ENCODE data around the gene METTL3.
A peak's percentile ranks its signal among the peaks of the same experiment; 100 is the strongest.
"Not testable (repeated sequence)": the region's sequence is repeated elsewhere in the genome, so short reads cannot be mapped to it uniquely, and the experiment has no call there.

The METTL3 gene

DNA sequence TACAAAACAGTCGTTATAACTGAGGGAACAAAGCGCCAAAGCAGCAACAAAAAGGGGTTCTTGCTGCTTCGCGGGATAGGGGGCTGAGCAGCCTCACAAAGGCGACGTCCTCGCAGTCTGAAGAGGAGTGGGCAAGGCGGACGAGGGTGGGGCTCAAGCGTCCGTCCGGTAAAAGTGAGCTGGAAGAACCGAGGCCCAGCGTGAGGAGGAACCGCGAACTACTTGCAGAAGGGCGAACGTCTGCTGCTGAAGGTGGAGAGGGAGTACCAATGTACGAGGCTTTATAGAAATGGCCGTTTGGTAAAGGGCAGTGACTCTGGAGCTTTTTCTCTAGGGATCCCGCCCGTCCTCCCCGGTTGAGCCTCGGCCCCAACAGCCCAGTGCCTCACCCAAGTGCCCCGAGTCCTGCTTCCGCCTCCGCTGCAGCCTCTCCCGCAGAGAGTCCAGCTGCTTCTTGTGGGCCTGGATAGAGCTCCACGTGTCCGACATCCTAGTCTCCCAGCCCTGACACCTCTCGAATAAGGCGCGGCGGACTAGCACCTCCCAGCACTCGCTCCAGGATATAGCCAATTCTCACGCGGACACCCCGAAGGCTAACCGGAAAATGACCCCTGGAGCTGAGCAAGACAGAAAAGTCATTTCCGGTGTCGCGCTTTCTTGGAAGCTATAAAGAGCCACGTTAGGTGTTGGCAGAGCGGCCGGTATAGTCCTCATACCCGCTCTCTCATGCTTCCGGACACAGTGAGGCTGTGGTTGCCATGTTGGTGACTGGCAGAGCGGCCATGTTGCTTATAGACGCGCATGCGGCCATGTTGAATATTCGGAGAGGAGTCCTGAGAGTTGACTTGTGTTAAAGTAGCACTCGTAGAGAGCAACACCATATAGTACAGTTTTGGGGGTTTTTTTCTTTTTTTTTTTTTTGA is at the start of gene METTL3:
Gene METTL3, minus strand, starts transcription at position 606 of the 923 bp plus-strand sequence. Its CDS starts 117 bp downstream, at position 489.
- DNase-seq = peak; percentile 98

DNA sequence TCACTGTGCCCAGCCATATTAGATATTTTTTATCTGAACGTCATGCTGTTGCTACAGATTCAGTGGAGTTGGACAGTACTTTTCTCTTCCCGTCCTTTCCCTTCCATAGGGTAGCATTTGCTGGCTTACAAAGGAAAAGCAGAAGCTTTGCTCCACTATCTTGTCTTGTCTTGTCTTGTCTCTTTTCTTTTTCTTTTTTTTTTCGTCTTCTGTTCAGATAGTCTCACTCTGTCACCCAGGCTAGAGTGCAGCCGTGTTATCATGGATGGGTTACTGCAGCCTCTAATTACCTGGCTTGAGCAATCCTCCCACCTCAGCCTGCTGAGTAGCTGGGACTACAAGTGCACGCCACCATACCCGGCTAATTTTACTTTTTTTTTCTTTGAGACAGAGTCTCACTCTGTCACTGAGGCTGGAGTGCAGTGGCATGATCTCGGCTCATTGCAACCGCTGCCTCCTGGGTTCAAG is 47.6 kb upstream of the METTL3 start:
- DNase-seq = no peak

DNA sequence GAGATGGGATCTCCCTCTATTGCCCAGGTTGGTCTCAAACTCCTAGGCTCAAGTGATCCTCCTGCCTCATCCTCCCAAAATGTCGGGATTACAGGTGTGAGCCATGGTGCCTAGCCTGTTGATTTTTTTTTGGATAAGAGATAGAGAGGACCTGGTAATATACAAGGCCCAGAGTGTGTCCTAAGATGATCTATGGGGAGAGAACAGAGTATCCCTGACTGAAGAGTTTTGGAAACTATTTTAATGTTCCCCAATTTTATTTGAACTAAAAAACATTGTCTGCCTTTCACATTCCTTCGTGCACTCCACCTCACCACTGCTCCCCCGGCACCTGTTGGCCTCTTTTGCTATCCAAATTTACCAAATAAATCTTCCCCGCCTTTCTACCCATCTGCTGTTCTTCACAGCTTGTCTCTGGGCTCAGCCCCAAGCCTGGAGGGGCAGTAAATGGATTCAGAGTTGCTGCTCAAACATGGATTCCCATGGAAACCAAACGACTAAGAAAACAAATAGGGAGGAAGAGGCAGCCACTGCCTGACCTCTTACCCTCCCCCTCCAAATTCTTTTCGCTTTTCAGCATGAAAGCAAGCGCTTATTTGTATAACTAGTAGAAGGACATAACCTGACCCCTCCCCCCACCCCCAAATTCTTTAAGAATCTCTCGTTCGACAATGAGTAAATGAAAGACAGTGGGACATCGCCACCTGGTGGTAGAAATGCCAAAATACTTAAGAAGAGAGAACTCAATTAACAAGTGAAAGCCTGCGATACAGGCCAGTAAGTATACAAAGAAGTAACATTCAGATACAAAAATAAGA is 46.2 kb upstream of the METTL3 start:
- peak; percentile 89 for DNase-seq

DNA sequence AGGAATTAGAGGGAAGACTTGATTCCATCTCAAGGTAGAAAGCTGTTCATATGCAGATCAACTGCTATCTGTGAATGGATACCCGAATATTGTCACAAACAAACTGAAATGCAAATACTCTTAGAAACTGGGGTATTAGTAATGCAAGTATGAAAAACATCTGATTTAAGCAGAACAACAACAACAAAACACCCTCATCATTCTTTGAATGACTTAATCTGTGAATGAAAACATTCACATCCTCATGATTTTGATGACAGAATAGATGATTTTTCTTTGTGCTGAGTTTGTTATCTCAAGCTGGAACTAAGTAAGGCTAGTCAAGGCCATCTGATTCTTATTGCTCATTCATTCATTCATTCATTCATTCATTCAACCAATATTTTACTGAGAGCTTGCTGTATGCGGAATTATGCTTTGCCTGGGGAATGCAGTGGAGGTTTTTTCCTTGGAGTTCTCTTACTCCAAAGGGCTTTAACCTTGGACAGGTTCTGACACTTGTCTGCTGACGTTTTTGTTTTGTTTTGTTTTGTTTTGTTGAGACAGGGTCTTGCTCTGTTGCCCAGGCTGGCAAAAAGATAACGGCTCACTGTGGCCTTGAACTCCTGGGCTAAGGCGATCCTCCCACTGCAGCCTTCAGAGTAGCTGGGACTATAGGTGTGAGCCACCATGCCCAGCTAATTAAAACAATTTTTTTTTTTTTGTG is 45.4 kb upstream of the METTL3 start:
- no peak for DNase-seq

DNA sequence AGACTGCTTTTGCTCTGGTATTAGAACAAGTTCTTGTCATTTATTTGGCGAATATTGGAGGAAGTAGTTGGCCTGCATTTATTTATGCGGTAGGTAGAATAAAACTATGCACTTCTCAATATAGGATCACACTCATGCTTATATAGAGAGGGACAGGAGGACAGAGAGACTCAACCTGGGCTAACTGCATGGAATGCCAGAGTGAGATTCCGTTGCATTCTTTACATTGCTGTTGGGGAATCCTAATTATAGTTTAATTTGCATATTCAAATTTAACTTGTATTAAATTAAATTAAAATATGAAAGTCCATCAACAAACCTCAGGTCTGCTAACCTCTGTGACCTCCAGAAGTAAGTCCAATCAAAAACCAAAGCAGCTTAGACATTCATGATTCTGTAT is 42.1 kb upstream of the METTL3 start:
- DNase-seq = no peak

DNA sequence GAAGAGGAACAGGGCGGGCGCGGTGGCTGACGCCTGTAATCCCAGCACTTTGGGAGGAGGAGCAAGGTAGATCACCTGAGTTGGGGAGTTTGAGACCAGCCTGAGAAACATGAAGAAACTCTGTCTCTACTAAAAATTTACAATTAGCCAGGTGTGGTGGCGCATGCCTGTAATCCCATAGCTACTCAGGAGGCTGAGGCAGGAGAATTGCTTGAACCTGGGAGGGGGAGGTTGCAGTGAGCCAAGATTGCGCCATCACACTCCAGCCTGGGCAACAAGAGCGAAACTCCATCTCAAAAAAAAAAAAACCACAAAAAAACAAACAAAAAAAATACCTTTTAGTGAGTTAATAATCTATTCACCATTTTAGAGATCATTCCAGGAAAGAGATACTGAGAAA is 33.4 kb upstream of the METTL3 start:
- DNase-seq = not testable (repeated sequence)

DNA sequence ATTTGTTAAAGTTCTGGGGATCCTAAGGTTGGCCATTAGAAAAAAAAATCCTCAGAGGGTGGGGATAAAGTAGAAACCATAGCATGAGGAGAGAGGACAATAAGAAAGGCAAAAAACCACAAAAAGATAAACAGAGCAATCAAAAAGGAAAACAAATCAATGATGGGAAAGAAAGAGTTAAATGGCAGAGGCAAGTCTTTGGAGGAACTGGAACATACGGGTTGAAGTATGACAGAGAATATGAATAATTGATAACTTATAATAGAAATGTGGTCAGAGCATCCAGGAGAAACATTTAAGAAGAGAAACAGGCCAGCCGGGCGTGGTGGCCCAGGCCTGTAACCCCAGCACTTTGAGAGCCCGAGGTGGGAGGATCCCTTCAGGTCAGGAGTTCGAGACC is 32.8 kb upstream of the METTL3 start:
- no peak for DNase-seq

DNA sequence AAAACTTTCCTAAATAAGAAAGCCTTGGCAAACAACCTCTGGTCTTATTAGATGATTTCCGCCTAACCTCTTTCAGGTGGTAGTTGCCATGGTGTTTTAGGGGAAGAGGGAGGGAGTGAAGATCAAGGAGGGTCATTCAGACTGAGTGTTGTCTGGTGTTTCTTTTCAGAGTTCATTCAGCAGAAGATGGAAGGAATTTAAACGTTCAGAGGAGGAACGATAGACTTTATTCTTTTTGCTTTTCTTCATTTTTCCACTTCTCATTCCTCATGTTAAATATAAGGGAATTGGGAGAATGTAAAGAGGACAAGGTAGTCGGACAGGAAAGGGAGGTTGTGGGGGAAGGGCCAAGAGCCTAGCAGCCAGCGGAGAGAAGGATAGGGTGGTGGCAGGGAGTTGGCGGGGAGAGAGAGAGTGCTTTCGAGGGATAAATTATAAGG is 32.4 kb upstream of the METTL3 start:
- DNase-seq = no peak

DNA sequence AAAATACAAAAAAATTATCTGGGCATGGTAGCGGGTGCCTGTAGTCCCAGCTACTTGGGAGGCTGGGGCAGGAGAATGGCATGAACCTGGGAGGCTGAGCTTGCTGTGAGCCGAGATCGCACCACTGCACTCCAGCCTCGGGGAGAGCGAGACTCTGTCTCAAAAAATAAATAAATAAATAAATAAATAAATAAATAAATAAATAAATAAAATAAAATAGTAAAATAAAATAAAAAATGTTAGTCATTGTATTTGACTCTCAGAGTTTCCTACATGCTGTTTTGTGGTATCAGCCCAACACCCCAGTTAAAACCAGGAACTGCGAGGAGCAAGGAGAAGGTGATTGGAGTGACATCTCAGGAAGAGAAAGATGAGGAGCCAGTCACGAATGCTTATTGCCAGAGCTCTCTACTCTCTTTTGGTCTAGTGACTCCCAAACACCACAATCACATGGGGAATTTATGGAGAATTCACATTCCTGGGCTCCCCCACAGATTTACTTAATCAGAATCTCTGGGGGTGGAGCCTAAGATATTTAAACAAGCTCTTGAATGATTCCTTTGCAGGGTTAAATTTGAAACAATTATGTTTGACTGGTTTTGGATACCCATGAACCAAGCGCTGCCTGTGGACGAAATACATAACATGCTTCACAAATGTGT is 30.4 kb upstream of the METTL3 start:
- DNase-seq = no peak

DNA sequence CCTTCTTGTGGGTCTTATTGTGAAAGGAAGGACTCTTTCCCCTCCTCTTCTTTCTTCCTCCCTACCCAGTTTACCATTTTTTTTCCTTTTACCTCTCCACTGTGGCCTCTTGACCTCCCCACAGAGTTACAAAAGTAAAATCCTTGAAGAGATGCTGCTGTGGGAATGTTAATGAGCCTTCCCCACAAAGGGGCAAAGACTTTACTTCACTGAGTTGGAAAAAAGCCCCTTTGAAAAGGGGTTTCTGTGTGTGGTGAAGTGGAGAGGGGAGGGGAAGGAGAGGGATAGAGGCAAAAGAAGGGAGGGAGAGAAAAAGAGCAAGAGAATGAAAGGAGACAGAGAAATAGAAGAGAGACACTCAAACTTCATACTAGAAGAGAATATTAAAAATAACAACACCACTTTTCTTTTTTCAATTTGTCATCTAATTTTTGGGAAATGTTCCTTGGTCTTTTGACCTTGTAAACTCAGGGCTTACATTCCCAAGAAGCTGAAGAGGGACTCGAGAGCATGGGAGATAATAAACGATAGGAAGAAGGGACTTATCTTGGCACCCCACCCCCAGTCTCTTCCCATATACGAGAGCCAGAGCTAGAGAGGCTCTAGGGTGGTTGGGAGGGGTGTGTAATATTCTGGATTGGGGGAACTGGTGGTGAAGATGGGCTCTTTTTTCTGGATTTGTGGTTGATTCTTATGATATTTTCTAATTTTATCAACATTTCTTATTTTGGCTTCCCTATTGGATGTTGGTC is 28.2 kb upstream of the METTL3 start:
- no peak for DNase-seq

DNA sequence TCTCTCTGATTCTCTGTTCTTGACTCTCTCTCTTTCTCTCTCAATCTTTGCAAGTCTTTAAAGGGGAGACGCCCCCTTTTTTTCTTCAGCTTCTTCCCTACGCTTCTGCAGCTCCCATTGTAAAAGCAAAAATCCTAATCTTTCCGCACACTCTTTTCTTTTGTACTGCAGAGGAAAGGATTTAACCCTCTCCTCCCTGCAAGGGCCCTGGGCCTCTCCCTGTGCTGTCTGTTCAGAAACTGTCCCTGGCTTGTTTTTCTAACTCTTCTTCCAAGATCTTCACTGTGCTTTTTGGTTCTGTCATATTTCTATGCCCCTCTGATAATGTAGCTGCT is 25.9 kb upstream of the METTL3 start:
- DNase-seq = no peak

DNA sequence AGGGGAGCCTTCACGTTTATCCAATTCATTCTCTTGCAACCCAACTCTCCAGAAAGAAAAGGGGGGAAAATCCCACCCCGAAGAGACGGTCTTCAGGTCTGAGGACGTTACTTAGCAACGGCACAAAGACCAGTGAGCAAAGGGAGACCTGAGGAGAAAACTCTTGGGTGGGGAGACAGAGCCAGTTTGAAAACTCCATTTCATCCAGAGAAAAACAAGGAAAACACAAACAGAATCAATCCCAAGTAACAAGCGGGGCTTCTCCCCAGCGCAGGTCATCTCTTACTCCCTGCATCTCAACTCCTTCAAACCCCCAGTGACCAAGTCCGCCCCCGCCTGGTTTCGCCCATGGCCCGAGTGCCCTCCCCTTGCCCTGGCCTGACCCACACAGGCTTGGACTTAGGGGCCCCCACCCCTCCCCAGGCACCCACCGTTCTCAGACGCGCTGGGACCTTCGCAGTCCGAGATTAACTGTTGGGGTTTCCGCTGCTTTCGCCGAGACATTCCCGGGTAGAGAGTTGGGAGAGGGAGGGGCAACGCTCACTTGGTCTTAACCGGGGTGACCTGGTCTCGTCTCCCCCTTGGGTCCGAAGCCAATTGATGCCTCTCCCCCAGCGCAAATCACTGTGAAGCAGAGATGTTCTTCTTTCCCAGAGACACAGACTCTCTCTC is 25.4 kb upstream of the METTL3 start:
- no peak for DNase-seq

DNA sequence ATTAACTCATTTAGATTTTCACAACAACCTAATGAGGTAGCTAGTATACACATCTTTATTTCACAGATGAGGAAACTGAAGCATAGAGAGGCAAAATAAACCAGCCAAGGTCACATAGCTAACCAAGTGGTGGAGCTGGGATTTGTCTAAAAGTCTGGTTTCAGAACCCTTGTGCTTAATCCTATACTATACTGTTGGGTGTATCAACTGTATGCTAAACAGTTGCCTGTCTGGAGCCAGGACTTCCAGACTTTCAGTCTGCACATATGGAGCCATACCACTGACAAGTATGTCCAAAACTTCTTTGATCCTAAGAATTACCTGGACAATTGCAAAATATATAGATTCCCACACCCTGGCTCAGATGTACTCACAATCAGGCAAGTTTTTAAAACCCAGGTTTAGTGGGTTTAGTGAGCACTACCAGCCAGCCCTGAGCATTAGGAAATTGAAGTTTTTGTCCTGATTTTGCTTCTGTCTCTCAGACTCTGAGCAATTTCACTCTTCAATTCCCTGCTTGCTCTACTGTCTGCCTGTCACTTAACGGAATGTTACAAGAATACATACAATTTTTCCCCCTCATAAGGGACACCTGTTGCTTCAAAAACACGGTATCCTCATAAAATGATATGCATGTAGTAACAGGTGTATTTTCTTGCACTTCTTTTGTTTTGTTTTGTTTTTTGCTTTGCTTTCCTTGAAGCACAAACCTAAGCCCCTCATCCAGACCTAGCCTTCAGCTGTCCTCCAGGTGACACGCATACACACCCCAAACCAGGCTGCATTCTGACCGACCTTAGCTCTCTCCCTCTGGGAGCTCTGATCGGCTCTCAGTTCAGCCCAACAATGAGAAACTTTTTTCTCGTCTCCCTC is 24.6 kb upstream of the METTL3 start:
- DNase-seq = no peak

DNA sequence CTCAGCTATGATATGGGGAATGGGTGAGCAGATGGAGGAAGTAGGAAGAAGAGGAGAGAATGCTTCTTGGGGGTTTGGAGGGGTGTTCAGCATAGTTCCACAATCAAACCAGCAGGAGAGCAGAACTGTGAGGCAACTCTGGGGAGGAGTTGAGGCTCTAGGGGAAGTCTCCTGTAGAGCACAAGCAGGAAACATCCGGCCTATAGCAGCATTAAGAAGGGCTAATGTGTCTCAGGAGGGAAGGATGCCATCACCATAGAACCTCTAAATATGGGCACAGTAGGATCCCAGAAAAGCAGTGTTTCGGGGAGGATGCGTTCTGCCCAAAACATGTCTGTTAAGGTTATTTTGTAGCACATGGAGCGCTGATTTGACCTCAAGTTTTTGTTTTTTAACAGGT is 23.4 kb upstream of the METTL3 start:
- DNase-seq = no peak

DNA sequence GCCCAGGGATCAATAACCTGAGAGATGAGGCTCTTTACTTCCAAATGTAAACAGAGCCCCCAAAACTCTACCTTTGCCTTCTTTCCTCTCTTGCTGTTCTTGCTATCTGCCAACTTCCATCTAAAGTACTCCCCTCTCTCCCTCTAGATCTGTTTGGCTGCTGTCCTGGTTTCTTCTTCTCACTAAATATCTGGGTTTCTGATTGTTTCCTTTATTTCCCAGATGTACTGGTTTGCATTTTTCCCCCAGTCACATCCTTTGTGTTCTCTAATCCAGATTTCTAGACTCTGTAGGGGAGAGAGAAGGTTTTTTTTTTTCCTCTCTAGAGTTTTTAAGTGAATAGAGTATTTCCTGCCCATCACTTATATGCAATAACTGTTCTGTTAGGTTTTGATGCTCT is 22.2 kb upstream of the METTL3 start:
- DNase-seq = no peak

DNA sequence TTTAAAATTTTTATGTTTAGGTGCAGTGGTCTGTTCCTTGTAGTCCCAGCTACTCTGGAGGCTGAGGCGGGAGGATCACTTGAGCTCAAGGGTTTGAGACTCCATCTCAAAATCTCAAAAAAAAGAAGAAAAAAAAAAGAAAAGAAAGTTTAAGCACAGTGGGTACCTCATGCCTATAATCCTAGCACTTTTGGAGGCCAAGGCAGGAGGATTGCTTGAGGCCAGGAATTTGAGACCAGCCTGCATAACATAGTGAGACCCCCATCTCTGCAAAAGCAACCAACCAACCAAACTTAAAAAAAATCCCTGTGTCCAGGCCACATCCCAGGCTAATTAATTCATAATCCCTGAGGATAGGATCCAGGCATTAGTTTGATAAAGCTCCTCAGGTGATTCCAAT is 18.4 kb upstream of the METTL3 start:
- no peak for DNase-seq

DNA sequence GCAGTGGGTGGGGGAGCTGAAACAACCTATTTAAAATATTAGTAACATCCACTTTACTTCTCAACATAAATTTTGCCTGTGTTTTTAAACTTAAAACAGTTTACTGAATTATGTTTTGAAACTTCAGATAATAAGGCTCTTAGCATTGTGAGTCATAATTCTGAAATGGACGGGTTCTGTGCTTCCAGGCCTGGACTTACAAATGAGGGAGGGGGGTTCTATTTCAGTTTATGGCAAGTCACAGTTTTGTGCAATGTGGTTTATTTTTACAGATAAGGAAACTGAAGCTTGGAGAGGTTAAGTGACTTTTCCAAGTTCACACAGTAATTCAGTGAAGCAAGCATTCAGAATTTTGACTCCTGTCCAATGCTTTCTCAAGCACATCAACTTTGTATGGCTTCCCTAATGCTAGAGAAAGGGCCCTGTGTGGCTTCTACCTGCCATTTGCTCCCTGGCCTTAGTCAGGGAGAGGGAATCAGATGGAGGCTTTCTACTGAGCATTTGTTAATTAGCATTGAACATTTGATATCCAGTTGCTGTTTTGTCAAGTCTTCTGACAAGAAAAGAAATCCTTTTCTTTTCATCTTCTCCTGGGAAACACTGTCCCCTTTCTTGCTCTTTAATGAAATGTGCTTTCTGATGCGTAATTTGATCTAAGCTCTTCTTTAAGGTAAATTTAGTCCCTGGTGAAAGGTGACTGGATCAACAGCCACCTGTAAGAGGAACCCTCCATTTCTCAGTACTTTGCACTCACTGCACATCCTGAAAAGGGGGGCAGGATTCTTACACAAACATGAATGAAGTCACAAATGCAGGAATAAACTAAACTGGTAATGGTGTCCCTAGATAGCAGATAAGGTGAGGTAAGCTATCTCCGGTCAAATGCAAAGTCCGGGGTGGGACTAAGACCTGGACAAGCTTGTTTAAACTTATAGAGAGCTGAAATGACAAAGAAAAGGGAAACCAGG is 17.5 kb upstream of the METTL3 start:
- no peak for DNase-seq

DNA sequence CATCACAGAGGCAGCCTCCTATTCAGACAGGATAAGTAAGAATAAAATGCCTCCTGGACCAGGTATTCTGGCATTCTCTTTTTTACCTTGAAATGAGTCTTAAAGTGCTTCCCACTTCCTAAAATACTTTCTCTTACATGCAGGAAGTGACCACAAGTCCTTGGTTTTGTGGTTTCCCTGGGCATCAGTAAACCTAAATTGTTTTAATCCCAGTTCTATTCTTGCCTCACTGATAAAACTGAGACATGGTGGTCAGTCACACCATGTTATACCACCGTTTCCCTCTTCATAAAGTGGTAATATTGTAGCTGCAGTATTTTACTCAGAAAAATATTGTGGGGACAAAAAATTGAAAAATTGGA is 16.2 kb upstream of the METTL3 start:
- no peak for DNase-seq

DNA sequence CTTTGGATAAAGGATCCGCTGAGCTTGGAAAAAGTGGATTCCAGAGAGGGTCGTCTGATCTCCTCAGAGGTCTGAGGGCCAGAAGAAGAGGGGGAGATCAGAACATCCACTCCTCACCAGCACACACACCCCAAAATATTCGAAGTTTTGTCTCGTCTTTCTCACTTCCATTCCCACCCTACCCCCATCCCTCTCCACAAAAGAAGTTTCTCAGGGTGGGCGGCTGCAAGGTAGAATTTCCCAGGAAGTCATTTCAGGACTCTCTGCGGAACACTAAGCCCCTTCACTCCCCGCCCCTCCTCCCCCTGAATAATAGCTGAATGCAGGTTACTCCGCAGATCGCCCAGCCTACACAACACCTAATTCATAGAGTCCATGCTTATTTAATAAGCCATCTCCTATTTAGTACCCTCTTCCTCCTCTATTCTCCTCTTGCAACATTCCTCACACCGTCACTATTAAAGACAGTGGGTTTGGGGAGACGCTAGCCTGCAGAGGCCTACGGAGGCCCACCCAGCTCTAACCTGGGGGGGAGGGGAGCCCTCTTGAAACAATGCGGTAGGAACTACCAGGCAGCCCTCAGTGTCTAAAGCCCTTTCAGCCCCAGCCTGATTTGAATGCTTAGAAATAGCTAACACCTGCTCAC is 15.7 kb upstream of the METTL3 start:
- DNase-seq = no peak

Data from COR-L47 (cell line).